GM18870 (cell line): ENCODE measurements around the gene ACSL1.
"Not testable (repeated sequence)": the region's sequence is repeated elsewhere in the genome, so short reads cannot be mapped to it uniquely, and the experiment has no call there.

Source experiments
- ATAC-seq: cut with Tn5 transposase; IDR thresholded peaks from one replicate; pipeline ENCODE4 v1.9.1; 2021; ENCODE audit warnings: moderate library complexity; ENCODE audit not compliant: unreplicated experiment

The ACSL1 gene

GRCh38 chr4:184762100-184762499 is 63.7 kb downstream of the ACSL1 start:
- peak; percentile 92 for ATAC-seq

- no peak for ATAC-seq
Measured at GRCh38 chr4:184760681-184761080, 65.1 kb downstream of the ACSL1 start.

GRCh38 chr4:184757810-184758209 is 68.0 kb downstream of the ACSL1 start:
- ATAC-seq: no peak

DNA sequence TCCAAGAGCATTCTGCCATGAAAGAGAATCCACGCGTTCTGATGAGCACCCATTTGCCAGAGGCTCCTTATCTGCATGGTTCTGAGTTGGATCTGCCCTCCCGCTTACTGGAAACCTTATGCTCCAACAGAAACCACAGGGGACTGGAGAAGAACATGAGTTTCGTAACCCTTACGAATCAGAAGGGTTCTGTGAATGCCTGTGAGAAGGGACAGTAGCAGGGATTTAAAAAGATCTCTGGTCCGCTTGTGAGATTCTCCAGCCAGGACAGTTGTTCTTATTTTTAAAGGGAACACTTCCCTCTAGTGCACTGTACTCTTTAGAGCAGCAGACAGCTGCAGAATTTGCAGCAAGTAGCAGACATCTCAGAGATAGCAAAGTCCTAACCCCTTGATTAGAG is 69.4 kb downstream of the ACSL1 start:
- ATAC-seq: no peak

- no peak for ATAC-seq
Measured at GRCh38 chr4:184755278-184755677, 70.5 kb downstream of the ACSL1 start.

DNA sequence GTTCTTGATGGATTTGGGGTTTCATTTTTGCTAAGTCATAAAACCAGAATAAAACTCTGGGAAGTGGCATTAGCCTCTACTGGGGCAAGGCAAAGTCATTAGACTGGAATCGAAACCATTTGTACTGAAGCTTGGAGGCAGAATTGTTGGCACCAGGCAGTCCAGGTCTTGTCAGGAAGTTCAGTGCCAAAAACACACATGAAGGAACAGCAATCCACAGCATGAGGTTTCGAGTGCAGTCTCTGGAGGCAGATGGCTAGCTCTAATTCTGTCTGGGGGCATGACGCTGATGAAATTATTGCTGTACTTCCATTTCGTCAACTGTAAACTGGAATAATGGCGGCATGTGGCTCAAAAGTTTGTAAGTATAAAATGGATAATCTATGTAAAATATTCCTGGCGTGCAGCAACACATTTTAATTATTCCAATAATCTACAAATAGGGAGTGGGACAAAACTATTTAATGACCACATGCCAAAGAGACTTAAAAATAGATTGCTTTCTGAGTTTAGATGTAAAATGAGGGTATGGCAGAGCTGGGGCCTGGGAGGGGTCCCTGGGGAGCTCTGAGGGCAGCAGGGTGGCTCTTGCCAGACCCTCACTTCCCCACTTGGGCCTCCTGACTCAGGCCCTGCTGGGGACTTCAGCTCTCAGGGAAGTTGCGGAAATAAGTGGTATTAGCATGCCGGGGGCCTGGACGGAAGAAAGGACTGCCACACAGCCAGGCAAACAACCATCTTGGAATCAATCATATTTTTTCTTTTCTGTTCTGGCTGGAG is 73.1 kb downstream of the ACSL1 start:
- no peak for ATAC-seq

GRCh38 chr4:184751585-184751956 is 74.2 kb downstream of the ACSL1 start:
- no peak for ATAC-seq

GRCh38 chr4:184750926-184751584 is 74.7 kb downstream of the ACSL1 start:
- no peak for ATAC-seq

- no peak for ATAC-seq
Measured at GRCh38 chr4:184748251-184748652, 77.5 kb downstream of the ACSL1 start.

GRCh38 chr4:184747034-184747830 is 78.5 kb downstream of the ACSL1 start:
- ATAC-seq: no peak

- peak; percentile 50 for ATAC-seq
Measured at GRCh38 chr4:184745831-184746795, 79.7 kb downstream of the ACSL1 start.

- ATAC-seq: no peak
Measured at GRCh38 chr4:184744236-184744635, 81.5 kb downstream of the ACSL1 start.

DNA sequence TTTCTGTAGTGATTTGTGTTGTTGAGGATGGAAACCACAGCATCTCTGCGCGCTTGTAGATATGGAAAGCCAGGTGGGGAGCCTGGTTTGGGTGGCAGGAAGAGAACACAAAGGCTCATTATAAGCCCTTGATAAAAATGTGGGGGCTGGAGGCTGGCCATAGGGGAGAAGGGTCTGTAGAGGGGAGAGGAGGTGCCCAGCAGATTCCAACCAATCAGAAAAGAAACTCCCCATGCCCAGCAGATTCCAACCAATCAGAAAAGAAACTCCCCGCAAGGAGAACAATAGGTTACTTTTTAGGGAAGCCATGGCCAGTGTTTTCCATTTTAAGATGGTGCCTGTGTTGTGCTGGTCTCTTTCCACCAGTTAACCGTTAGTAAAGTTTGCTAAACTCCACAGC is 82.1 kb downstream of the ACSL1 start:
- no peak for ATAC-seq

DNA sequence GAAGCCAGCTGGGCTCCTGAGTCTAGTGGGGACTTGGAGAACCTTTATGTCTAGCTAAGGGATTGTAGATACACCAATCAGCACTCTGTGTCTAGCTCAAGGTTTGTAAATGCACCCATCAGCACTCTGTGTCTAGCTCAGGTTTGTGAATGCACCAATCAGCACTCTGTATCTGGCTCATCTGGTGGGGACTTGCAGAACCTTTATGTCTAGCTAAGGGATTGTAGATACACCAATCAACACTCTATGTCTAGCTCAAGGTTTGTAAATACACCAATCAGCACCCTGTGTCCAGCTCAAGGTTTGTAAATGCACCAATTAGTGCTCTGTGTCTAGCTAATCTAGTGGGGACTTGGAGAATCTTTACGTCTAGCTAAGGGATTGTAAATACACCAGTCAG is 84.1 kb downstream of the ACSL1 start:
- not testable (repeated sequence) for ATAC-seq

DNA sequence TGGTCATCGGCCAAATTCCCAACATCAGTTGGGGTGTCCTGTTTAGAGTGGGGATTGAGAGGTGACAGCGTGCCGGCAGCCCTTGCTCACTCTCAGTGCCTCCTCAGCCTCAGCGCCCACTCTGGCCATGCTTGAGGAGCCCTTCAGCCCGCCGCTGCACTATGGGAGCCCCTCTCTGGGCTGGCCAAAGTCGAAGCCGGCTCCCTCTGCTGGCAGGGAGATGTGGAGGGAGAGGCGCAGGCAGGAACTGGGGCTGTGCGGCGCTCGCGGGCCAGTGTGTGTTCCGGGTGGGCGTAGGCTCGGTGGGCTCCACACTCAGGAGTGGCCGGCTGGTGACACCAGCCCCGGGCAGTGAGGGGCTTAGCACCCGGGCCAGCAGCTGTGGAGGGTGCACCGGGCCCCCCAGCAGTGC is 84.8 kb downstream of the ACSL1 start:
- no peak for ATAC-seq

- ATAC-seq: not testable (repeated sequence)
Measured at GRCh38 chr4:184739575-184739974, 86.2 kb downstream of the ACSL1 start.

DNA sequence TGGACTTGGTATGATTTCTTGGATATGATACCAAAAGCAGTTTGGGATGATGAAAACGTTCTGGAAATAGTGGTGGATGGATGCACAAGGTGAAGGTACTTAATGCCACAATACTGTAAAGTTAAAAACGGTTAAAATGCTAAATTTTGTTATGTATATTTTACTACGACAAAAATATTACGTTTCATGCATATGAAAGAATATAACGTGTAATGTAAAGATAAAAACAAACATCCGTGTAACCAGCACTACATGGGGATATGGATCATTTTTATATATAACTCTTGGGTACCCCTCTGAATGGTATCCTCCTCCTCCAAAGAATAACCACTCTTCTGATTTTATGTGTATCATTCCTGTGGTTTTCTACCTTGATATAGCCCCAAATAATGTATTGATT is 91.0 kb downstream of the ACSL1 start:
- ATAC-seq: no peak

- ATAC-seq: peak; percentile 96
Measured at GRCh38 chr4:184733654-184734524, 91.9 kb downstream of the ACSL1 start, which contains the start of gene CENPU. Gene CENPU (minus strand): TSS chr4:184734096. CDS start chr4:184734062, 34 bp downstream.

GRCh38 chr4:184732126-184732525 is 93.6 kb downstream of the ACSL1 start:
- no peak for ATAC-seq
